RWPE2 (cell line): ENCODE results near the gene IFT88.
A peak's percentile ranks its signal among the peaks of the same experiment; 100 is the strongest.

Experiments used
- ATAC-seq: fragments of 200-7000 bp; cut with Tn5 transposase; 3 replicates; pipeline ENCODE4 v1.9.1; 2021; ENCODE audit warnings: low read depth
- DNase-seq: peaks from one replicate; pipeline ENCODE4 v3.0.0-alpha.2; 2020; ENCODE audit warnings: low spot score
- H3K27ac ChIP-seq: fragments of 450-650 bp; 2 replicates; pipeline ENCODE4 v1.5.1; 2017; ENCODE audit warnings: mild to moderate bottlenecking; ENCODE audit not compliant: poor library complexity, severe bottlenecking
- H3K27me3 ChIP-seq: fragments of 250-450 bp; sonication (Bioruptor Pico); 2 replicates; pipeline ENCODE4 v1.5.1; 2021; ENCODE audit warnings: mild to moderate bottlenecking, moderate library complexity; ENCODE audit not compliant: insufficient read depth, poor library complexity, severe bottlenecking
- H3K36me3 ChIP-seq: fragments of 250-450 bp; sonication (Bioruptor Pico); 2 replicates; pipeline ENCODE4 v1.5.1; 2020; ENCODE audit warnings: low read depth, mild to moderate bottlenecking, moderate library complexity
- H3K4me1 ChIP-seq: fragments of 250-450 bp; sonication (Bioruptor Pico); 2 replicates; pipeline ENCODE4 v1.5.1; 2021; ENCODE audit warnings: mild to moderate bottlenecking, moderate library complexity; ENCODE audit not compliant: insufficient read depth, poor library complexity, severe bottlenecking
- H3K4me3 ChIP-seq: fragments of 250-450 bp; sonication (Bioruptor Pico); 2 replicates; pipeline ENCODE4 v1.5.1; 2021; ENCODE audit warnings: mild to moderate bottlenecking, moderate library complexity; ENCODE audit not compliant: severe bottlenecking
- H3K9me3 ChIP-seq: fragments of 250-450 bp; sonication (Bioruptor Pico); 2 replicates; pipeline ENCODE4 v1.5.1; 2021; ENCODE audit warnings: mild to moderate bottlenecking, moderate library complexity; ENCODE audit not compliant: severe bottlenecking
- CTCF ChIP-seq: fragments of 450-650 bp; IDR thresholded peaks from one replicate; pipeline ENCODE4 v1.5.1; 2017; ENCODE audit warnings: mild to moderate bottlenecking, moderate library complexity; ENCODE audit not compliant: poor library complexity, severe bottlenecking

Gene IFT88

GRCh38 chr13:20566898-20567874 lies at the start of gene IFT88:
IFT88 (plus strand) TSS chr13:20567157; CDS start chr13:20574386, 7,229 bp downstream.
- H3K36me3 ChIP-seq, result no peaks in the 10 kb centered on the region
- ATAC-seq, result peak; percentile 89
- peaks cover 2% of the 10 kb centered on the region for H3K9me3 ChIP-seq
- no peaks in the 10 kb centered on the region for H3K4me1 ChIP-seq
- TF ChIP-seq CTCF, result no peak
- H3K27me3 ChIP-seq, result no peaks in the 10 kb centered on the region
- H3K27ac ChIP-seq, result peak within 1 kb of the TSS; percentile 77
- H3K4me3 ChIP-seq, result peak within 1 kb of the TSS; percentile 91
- peak; percentile 65 for DNase-seq

DNA sequence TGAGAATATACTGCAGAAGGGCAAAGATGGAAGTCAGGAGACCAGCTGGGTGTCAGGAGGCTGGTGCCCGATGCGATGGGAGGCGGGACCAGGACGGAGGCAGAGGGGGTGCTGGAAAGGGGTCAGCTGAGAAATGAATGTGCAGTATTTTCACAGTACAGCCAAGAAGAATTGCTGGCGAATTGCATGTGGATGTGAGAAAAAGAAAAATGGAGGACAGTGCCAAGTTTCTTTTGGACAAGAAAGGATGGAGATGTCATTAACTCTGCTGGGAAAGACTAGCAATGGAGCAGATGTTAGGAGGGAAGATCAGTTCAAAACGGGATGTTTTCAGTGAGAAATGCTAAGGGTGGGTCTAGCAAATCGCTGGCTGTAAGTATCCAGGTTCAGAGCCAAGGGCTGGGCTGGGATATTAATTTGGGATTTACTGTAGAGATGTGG lies 48.3 kb upstream of the IFT88 start:
- H3K9me3 ChIP-seq, result no peaks in the 10 kb centered on the region
- H3K4me3 ChIP-seq, result no peak overlapping the region
- H3K27ac ChIP-seq, result no peak overlapping the region
- TF ChIP-seq CTCF, result no peak
- DNase-seq, result no peak
- H3K27me3 ChIP-seq, result no peaks in the 10 kb centered on the region
- no peaks in the 10 kb centered on the region for H3K36me3 ChIP-seq
- H3K4me1 ChIP-seq, result no peaks in the 10 kb centered on the region
- no peak for ATAC-seq

- no peak overlapping the region for H3K27ac ChIP-seq
- DNase-seq (no peak), ATAC-seq (no peak)
- no peak overlapping the region for H3K4me3 ChIP-seq
- H3K36me3 ChIP-seq, result no peaks in the 10 kb centered on the region
- H3K27me3 ChIP-seq, result no peaks in the 10 kb centered on the region
- no peaks in the 10 kb centered on the region for H3K9me3 ChIP-seq
- H3K4me1 ChIP-seq, result no peaks in the 10 kb centered on the region
- no peak for TF ChIP-seq CTCF
Measured at GRCh38 chr13:20519875-20520274, 47.1 kb upstream of the IFT88 start.

DNA sequence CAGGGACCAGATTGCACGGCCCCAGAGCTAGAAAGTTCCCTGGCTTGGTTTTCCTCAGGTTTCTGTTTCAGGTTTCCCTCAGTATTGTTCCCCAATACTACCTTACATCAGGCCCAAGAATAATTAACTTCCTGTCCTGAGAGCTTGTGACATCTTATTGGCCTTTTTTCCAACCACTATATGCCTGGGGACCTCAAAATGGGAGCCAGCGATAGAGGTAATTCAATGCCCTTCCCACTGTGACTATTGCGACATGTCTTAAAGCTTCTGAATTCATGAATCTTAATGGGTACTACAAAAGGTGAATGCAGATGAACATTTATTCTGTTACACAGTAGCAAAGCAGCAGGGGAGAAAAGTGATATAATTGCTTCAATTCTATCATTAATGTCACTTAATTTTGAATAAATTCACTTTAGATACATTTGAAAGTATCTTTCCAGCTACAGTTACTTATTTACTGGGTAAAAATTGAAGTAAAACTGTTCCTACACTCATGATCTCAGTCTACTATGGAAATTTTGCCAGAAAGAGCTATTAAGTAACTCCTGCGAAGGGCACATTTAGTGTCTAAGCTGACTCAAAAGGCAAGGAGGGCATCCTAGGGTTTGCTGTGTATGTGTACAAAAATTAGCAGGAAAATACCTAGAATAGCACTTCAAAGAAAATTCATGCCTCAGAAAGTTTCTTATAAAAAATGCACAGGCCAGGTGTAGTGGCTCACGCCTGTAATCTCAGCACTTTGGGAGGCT lies 45.4 kb upstream of the IFT88 start:
- H3K27ac ChIP-seq, result no peak overlapping the region
- TF ChIP-seq CTCF, result no peak
- H3K4me3 ChIP-seq, result no peak overlapping the region
- no peaks in the 10 kb centered on the region for H3K27me3 ChIP-seq
- ATAC-seq (no peak), DNase-seq (no peak)
- no peaks in the 10 kb centered on the region for H3K36me3 ChIP-seq
- H3K4me1 ChIP-seq, result no peaks in the 10 kb centered on the region
- no peaks in the 10 kb centered on the region for H3K9me3 ChIP-seq
